CD1c-positive myeloid dendritic cell (primary cell): ENCODE results near the gene QRICH1.

Experiments
- DNase-seq: peaks from one replicate; pipeline ENCODE4 v3.0.0-alpha.2; 2016; ENCODE audit errors: extremely low spot score

Gene QRICH1

GRCh38 chr3:49120096-49120437, 26.2 kb upstream of the QRICH1 start:
- DNase-seq = no peak

- DNase-seq = no peak
These were observed 25.6 kb upstream of the QRICH1 start for GRCh38 chr3:49119439-49119838.

GRCh38 chr3:49119036-49119435, 25.2 kb upstream of the QRICH1 start:
- no peak for DNase-seq

- no peak for DNase-seq
These were observed 18.4 kb upstream of the QRICH1 start for GRCh38 chr3:49112262-49112661.

- DNase-seq = no peak
These were observed 17.5 kb upstream of the QRICH1 start for GRCh38 chr3:49111347-49111746.

- no peak for DNase-seq
These were observed 16.9 kb upstream of the QRICH1 start for GRCh38 chr3:49110780-49111179.

- no peak for DNase-seq
These were observed 14.5 kb upstream of the QRICH1 start for GRCh38 chr3:49108346-49108745.

- peak; percentile 96 for DNase-seq
These were observed 10.8 kb upstream of the QRICH1 start, which contains the start of gene QARS1 for GRCh38 chr3:49104427-49105291. Gene QARS1 (minus strand): TSS chr3:49104757. CDS start chr3:49104733, 24 bp downstream.

- no peak for DNase-seq
These were observed 10.2 kb upstream of the QRICH1 start for GRCh38 chr3:49104052-49104426.

- DNase-seq = no peak
These were observed 6.3 kb upstream of the QRICH1 start for GRCh38 chr3:49100046-49100615.

- no peak for DNase-seq
These were observed 5.2 kb upstream of the QRICH1 start for GRCh38 chr3:49098910-49099630.

- DNase-seq = no peak
These were observed 4.6 kb upstream of the QRICH1 start for GRCh38 chr3:49098429-49098828.

- DNase-seq = peak; percentile 80
These were observed 676 bp downstream of the QRICH1 start for GRCh38 chr3:49092938-49093852.

GRCh38 chr3:49081429-49081828, 12.4 kb downstream of the QRICH1 start:
- no peak for DNase-seq

- no peak for DNase-seq
These were observed 14.6 kb downstream of the QRICH1 start for GRCh38 chr3:49079270-49079669.

GRCh38 chr3:49076646-49077045, 17.2 kb downstream of the QRICH1 start:
- DNase-seq = no peak

- no peak for DNase-seq
These were observed 17.8 kb downstream of the QRICH1 start for GRCh38 chr3:49076116-49076515.

- no peak for DNase-seq
These were observed 35.9 kb downstream of the QRICH1 start for GRCh38 chr3:49058011-49058410.

- DNase-seq = no peak
These were observed 36.6 kb downstream of the QRICH1 start for GRCh38 chr3:49057268-49057667.

GRCh38 chr3:49054344-49054862, 39.5 kb downstream of the QRICH1 start:
- DNase-seq = no peak

GRCh38 chr3:49053543-49053942, 40.3 kb downstream of the QRICH1 start:
- DNase-seq = no peak
